ENCODE measurements around the gene OGFOD3.

OGFOD3 gene

DNA sequence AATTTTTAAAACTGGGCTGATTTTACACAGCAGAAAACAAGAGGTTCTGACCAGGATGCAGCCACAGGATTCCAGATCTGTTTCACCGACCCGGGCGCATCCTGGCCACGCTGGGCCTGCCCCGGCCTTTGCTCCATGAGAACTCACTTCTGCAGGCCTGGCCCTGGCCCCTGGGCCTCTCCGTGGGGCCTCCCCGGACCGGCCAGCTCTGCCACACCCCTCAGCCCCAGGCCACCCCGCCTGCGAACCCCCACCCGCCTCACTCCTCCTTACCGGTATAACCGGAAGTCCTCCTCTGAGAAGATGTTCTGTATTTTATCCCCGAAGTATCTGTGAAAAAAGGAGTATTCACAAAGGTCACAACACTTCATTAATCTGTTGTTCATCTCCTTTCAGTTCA is 13.3 kb downstream of the OGFOD3 start:
- DNase-seq (ENCODE audit: low read depth), result no peak

- no peak for DNase-seq (ENCODE audit: low read depth)
These were observed 14.4 kb downstream of the OGFOD3 start for GRCh38 chr17:82403662-82404660.

- DNase-seq (ENCODE audit: low read depth), result no peak
These were observed 15.5 kb downstream of the OGFOD3 start for GRCh38 chr17:82402865-82403264.

DNA sequence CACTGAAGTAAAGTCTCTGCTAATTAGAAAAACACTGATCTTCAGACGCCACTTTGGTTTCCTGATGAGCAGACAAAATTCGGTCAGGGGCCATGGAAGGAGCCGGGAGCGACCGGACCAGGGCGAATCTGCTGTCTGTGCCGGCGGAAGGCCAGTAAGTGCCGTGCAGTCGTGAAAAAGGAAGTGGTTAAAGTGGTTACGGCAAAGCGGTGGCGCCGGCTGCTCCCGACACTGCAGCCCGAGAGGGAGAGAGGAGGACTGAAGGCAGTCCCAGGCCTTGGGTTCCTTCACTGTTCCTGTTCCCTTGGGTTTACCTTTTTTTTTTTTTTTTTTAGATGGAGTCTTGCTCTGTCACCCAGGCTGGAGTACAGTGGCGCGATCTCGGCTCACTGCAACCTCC is 17.6 kb downstream of the OGFOD3 start:
- DNase-seq (ENCODE audit: low read depth), result peak; percentile 27

DNA sequence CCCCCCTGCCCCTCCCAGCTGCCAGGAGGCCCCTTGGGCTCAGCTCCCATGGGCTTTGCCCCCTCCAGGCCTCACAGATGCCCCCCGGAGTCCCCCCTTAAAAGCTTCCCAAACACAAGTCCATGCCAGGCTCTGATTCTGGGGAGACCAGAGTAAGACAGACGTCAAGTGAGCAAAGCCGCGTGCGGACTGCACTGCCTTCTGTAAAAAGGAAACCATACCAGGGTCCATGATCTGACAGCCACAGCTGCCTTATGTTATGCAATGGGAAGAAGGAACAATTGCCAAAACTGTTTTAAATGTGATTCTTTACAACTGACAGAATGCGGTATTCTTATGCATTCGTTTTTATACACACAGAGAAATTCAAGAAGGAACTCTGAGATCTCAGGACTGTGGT is 18.2 kb downstream of the OGFOD3 start:
- no peak for DNase-seq (ENCODE audit: low read depth)

DNA sequence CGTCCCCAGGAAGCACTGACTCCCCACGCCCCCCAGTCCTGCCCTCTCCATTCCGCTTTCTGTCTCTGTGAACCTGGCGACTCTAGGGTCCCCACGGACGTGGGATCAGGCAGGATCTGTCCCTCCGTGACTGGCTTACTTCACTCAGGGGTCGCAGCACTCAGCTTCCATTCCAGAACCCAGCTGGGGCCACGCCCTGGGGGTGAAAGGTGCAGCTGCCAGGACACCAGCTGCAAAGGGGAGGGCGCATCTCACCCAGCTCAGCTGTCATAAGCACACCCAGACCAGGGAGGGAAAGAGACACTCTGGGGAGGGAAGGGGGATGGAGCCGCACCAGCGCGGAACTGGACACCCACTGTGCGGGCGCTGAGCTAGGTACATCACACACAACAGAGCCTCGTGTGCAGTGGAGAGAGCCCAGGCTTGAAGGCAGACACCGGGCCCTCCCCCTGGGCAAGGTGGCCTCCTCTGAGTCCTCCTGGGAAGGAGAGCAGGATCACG is 18.7 kb downstream of the OGFOD3 start:
- no peak for DNase-seq (ENCODE audit: low read depth)

GRCh38 chr17:82399041-82399441 is 19.3 kb downstream of the OGFOD3 start:
- DNase-seq (ENCODE audit: low read depth), result no peak

- no peak for DNase-seq (ENCODE audit: low read depth)
These were observed 20.7 kb downstream of the OGFOD3 start for GRCh38 chr17:82397449-82398335.

- no peak for DNase-seq (ENCODE audit: low read depth)
These were observed 21.6 kb downstream of the OGFOD3 start for GRCh38 chr17:82396601-82397435.

DNA sequence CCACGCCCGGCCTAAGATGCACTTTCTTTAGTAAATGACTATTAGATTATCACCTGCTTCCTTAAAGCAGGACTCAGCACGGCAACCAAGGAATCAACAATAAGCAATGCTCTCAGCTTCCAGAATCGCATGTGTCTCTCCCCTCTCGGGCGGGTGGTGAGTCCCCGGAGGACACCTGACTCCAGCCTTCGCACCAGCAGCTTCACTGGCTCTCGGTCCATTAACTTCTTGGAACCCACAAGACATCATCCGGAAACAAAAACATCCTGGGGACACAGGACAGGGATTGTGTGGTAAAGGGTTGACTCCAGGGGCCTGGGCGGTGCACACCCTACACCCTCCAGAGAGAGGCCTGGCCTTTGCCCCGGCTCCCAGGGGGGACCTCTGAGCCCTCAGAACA is 24.1 kb downstream of the OGFOD3 start:
- DNase-seq (ENCODE audit: low read depth), result no peak

- no peak for DNase-seq (ENCODE audit: low read depth)
These were observed 25.4 kb downstream of the OGFOD3 start for GRCh38 chr17:82392941-82393340.

DNA sequence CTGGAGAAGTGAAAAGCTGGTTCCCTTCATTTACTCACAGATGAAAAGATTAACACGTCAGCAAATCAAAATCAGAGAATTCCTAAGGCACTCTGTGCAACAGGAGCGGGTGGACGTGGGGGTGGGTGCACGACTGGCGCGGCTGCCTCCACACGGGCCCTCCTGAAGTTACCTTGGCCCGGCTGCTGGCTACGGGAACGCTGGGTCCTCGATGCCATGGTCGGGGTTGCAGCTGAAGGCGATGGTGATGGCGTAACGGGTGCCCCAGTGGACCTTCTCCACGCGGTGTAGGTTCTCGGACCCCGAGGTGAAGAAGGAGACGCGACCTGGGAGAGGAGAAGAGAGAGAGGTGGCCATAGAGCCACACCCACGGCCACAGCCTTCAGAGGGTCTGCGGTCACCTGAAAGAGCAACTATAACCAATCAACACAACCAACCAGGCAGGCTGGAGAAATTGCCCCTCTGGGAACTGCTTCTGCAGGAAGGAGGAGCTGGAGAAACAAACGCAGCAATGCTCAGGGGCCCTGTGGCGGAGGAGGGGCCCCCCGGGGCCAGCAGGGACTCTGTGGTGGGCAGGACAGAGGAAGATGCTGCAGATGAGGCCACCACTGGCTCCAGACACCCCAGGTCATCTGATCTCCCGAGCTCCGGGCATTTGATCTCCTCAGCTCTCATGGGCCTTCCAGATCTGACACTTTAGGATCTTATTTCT is 26.0 kb downstream of the OGFOD3 start:
- DNase-seq (ENCODE audit: low read depth), result no peak

- no peak for DNase-seq (ENCODE audit: low read depth)
These were observed 26.8 kb downstream of the OGFOD3 start for GRCh38 chr17:82391496-82392066.

GRCh38 chr17:82390860-82391435 is 27.4 kb downstream of the OGFOD3 start:
- no peak for DNase-seq (ENCODE audit: low read depth)

DNA sequence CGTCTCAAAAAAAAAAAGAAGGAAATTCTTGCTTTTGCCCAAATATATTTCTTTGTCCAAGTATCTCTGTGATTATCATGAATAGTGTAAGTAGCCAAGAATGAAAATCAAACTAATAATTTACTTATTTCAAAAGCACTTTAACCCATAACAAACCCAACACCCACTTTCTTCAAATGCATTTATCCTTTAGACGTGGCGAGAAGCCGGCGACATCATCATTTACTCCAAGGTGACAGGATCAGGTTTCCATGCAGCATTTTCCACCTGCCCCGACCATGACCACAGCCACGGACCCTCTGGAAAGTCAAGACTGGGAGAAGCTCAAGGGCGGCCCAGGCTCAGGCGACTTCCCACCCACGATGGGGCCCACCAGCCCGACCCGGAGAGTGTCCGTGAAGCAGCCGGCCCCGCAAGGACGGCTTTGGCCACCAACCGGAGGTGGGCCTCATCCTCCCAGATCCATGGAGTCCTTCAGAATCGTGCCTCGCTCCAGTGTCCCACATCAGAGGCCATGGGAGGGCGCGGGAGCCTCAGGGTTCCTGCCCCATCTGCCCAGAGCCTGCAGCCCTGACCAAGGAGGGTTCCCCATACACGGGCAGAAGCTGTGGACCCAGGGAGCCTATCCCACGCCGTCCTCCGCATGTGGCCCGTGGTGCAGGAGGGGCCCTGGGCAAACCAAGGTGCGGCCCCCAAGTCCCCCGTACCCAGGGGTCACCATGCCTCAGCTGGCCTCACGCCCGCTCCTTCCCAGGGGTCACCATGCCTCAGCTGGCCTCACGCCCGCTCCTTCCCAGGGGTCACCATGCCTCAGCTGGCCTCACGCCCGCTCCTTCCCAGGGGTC is 28.1 kb downstream of the OGFOD3 start:
- DNase-seq (ENCODE audit: low read depth), result no peak

- no peak for DNase-seq (ENCODE audit: low read depth)
These were observed 29.0 kb downstream of the OGFOD3 start for GRCh38 chr17:82389379-82389778.

DNA sequence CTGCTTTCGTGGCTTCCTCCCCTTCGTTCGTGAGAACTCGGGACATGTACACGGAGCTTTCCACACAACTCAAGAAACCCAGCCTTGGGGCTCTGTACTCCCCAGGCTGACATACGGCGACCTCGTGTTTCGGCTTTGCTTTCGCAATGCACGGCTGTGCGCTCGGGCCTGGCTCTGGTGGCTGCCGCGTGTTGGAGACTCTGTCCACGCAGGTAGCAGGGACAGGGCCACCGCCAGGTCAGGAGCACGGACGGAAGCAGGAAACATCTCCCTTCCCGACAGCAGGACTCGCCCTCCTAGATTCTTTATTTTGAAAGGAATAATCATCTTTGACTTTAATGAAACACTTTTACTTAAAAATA is 29.5 kb downstream of the OGFOD3 start:
- DNase-seq (ENCODE audit: low read depth), result no peak

DNA sequence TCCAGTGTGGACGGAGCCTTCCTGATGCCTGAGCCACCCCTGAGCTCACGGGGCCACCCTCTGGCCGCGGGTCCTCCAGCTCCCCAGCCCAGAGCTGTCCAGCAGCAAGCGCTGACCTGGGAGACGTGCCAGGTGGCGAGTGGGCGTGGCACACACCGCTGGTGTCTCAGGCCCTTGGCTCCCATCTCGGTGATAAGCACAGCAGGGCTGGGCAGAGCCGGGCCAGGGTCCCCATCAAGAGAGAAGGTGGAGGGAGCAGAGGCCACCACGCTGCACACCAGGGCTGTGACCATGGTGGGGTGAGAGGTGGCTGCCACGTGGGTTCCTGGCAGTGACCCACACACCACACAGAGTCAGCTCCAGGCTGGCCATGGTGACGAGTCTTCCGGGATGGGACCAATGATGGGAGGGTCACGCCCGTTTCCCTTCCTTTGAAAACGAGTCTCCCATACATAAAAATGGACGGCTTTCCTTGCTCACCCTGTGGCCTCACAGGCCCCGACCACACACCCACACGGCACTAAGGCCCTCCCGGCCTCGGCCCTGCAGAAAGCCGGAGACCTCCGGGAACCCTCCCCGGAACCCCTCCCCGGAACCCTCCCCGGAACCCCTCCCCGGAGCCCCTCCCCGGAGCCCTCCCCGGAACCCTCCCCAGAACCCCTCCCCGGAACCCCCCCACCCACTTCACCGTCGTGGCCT is 30.0 kb downstream of the OGFOD3 start:
- no peak for DNase-seq (ENCODE audit: low read depth)

- no peak for DNase-seq (ENCODE audit: low read depth)
These were observed 30.7 kb downstream of the OGFOD3 start for GRCh38 chr17:82387705-82388106.

Data from stimulated activated CD8-positive, alpha-beta memory T cell treated with anti-CD3 and anti-CD28 coated beads, Interleukin-12 subunit alpha, Interleukin-12 subunit beta, amount 100 ng/mL, for 4 hours (primary cell).